ENCODE measurements around the gene LEMD2. TPM values are rescaled to one million over a fixed set of nuclear protein-coding genes. Genes with fewer than 3 reads are reported as not detected.

The LEMD2 gene
- total RNA-seq, 1 donor from 2014 or later = 53.6 TPM

DNA sequence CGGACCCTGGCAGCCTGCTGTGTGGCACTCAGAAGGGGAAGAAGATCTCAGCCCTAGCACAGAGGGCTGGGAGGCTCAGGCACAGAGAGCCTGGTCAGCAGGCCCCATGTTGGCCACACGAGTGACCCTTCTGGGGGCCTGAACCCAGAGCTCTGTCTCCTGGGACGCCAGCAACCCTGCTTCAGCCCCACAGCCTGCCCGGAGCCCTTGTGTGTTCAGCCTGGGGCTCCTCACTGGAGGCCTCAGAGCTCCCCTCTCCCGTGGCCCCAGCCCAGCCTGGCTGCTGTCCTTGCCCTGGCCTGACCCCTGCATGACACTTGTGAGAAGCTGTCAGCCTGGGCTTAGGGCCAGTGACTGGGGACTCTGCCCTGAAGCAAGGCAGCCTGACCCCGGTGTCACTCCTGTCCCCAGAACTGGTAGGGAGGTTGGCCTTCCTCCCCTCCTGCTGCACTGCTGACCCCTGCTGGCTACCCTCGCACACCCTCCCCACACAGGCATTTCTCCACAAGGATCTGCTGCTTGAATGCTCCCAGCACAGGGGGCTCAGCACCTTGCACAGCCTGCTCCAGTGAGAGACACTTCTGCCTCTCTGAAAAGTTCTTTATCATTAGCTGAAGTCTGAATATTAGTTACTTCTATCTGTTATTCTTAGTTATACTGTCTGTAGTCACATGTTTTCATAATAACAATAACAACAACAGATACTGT lies 26.9 kb downstream of the LEMD2 start:
- TF ChIP-seq, protein P1, sequence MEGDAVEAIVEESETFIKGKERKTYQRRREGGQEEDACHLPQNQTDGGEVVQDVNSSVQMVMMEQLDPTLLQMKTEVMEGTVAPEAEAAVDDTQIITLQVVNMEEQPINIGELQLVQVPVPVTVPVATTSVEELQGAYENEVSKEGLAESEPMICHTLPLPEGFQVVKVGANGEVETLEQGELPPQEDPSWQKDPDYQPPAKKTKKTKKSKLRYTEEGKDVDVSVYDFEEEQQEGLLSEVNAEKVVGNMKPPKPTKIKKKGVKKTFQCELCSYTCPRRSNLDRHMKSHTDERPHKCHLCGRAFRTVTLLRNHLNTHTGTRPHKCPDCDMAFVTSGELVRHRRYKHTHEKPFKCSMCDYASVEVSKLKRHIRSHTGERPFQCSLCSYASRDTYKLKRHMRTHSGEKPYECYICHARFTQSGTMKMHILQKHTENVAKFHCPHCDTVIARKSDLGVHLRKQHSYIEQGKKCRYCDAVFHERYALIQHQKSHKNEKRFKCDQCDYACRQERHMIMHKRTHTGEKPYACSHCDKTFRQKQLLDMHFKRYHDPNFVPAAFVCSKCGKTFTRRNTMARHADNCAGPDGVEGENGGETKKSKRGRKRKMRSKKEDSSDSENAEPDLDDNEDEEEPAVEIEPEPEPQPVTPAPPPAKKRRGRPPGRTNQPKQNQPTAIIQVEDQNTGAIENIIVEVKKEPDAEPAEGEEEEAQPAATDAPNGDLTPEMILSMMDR (IDR thresholded peaks at IDR 0.05) = peak; percentile 59
- Histone ChIP-seq H3K4me1 (peaks cover 6% of the 10 kb centered on the region), H3K27ac (peak overlapping the region; percentile 41), H3K36me3 (no peaks in the 10 kb centered on the region), H3K9me3 (no peaks in the 10 kb centered on the region), H3K4me3 (no peak overlapping the region), H3K27me3 (ENCODE audit: low read depth) (no peaks in the 10 kb centered on the region)
- ATAC-seq = peak; percentile 76 to 85
- intact Hi-C loops (cut with DNase I) = no loop called here
- DNase-seq = peak; percentile 63

DNA sequence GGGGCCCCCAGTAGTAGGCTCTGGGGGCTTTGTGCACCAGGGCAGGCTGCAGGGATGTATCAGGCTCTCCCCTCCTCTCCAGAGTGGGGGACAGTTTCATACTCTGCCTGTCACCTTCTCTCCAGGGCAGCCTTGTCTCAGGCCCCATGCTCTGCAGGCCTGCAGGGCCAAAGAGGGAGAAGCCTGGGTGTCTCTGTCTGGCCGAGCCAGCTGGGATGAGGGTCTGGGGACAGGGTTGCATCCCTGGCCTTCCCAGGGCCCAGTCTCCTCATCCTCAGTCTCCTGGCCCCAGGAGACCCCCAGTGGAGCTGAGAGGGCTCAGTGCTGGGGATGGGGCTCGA lies 27.4 kb downstream of the LEMD2 start:
- DNase-seq (no peak), ATAC-seq (no peak)
- TF ChIP-seq, protein P1 (IDR thresholded peaks at IDR 0.05) = no peak
- Histone ChIP-seq H3K36me3 (no peaks in the 10 kb centered on the region), H3K27me3 (ENCODE audit: low read depth) (no peaks in the 10 kb centered on the region), H3K4me1 (peaks cover 6% of the 10 kb centered on the region), H3K4me3 (no peak overlapping the region), H3K27ac (peak overlapping the region; percentile 41), H3K9me3 (no peaks in the 10 kb centered on the region)
- intact Hi-C loops (cut with DNase I) = no loop called here

DNA sequence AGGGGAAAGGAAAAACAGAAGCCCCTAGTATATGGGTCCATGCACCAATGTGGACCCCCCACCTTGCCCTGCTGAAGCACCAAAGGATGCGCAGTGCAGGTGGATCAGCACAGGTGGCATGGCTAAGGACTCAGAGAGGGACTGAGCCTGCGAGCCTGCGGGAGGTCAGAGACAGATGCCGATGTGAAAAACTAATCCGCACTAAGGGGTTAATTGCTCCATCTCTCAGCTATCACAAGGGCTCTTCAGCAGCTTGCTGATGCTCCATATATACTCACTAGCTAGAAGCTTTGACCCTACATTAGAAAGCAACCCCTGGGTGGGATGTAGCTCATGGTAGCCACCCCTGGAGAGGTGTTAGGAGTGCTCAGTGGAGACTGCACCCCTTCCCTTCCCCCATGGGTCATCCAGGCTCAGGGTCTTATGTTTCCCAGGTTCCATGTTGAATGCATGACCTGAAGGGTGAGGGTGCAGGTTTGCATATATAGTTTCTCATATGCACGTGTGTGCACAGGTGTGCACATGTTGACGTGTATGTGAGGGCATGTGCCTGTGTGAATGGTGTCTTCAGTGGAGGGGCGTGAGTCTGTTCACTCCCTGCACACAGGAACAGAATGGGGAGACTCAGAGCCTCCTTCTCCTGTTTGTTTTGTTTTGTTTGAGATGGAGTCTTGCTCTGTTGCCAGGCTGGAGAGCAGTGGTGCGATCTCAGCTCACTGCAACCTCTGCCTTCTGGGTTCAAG lies 28.9 kb downstream of the LEMD2 start:
- H3K4me1 ChIP-seq = peaks cover 6% of the 10 kb centered on the region
- DNase-seq (no peak), ATAC-seq (no peak)
- no peak overlapping the region for H3K27ac ChIP-seq
- no peak overlapping the region for H3K4me3 ChIP-seq
- intact Hi-C loops (cut with DNase I) = no loop called here
- no peaks in the 10 kb centered on the region for H3K27me3 ChIP-seq (ENCODE audit: low read depth)
- H3K36me3 ChIP-seq = no peaks in the 10 kb centered on the region
- TF ChIP-seq, protein P1 (IDR thresholded peaks at IDR 0.05) = no peak
- no peaks in the 10 kb centered on the region for H3K9me3 ChIP-seq

DNA sequence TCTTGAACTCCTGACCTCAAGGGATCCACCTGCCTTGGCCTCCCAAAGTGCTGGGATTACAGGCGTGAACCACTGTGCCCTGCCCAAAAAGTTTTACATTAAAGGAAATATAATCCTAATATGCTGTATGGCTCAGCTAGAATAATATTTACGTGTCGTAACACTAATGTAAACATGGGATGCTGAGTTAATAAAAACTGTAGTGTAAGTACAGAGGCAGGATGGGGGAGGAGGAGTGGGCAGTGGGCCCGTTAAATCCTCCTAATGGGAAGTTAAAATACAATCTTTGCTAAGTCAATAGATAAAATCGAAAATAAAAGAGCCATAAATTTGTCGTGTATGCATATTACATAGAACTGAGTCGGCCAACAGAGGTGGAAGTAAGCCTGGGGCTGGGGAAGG lies 30.1 kb downstream of the LEMD2 start:
- H3K27ac ChIP-seq = no peak overlapping the region
- intact Hi-C loops (cut with DNase I) = no loop called here

DNA sequence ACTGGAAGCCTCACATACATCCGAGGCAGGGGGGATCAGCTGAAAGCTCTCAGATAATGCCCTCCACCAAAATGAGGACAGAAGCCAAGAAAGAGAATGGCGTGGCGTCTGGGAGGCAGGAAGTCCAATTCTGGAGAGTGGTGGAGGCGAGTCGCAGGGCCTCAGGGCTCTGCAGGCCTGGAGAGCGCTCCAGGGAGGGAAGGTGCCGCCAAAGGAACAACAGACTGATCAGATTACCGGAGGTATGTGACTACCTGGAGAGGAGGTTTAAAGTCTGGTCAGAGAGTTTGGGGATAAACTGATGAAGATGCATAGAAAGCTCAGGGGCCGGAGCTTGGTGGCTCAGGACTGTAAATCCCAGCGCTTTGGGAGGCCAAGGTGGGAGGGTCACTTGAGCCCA lies 31.0 kb downstream of the LEMD2 start:
- intact Hi-C loops (cut with DNase I) = no loop called here
- DNase-seq (no peak), ATAC-seq (no peak)
- Histone ChIP-seq H3K9me3 (no peaks in the 10 kb centered on the region), H3K4me1 (peaks cover 6% of the 10 kb centered on the region), H3K27ac (no peak overlapping the region), H3K4me3 (no peak overlapping the region), H3K36me3 (no peaks in the 10 kb centered on the region), H3K27me3 (ENCODE audit: low read depth) (no peaks in the 10 kb centered on the region)
- TF ChIP-seq, protein P1 (IDR thresholded peaks at IDR 0.05) = no peak

More for the DNA sequence above, 30.1 kb downstream of the LEMD2 start:
- DNase-seq (no peak), ATAC-seq (no peak)
- H3K4me1 ChIP-seq = peaks cover 6% of the 10 kb centered on the region
- no peaks in the 10 kb centered on the region for H3K9me3 ChIP-seq
- H3K27me3 ChIP-seq (ENCODE audit: low read depth) = no peaks in the 10 kb centered on the region
- no peaks in the 10 kb centered on the region for H3K36me3 ChIP-seq
- H3K4me3 ChIP-seq = no peak overlapping the region
- TF ChIP-seq, protein P1 (IDR thresholded peaks at IDR 0.05) = no peak

All from lower lobe of right lung (tissue), 2 donors.